Neuron (in vitro differentiated cells): ENCODE results near the gene GRIK1.

ENCODE experiments used
- H2AFZ ChIP-seq: one replicate; pipeline ENCODE4 v1.6.1; 2013; ENCODE audit warnings: low read depth, mild to moderate bottlenecking, inconsistent platforms, low read length, moderate library complexity
- H3K27me3 ChIP-seq: one replicate; pipeline ENCODE4 v1.6.1; 2013; ENCODE audit warnings: low read length; ENCODE audit not compliant: insufficient read depth
- H3K36me3 ChIP-seq: one replicate; pipeline ENCODE4 v1.6.1; 2013; ENCODE audit warnings: low read length; ENCODE audit not compliant: insufficient read depth
- H3K4me1 ChIP-seq: one replicate; pipeline ENCODE4 v1.6.1; 2013; ENCODE audit warnings: low read length; ENCODE audit not compliant: insufficient read depth
- H3K4me3 ChIP-seq: 2 replicates; pipeline ENCODE4 v1.5.1; 2013; ENCODE audit warnings: mild to moderate bottlenecking, low read length, moderate library complexity
- H3K9me3 ChIP-seq: one replicate; pipeline ENCODE4 v1.6.1; 2013; ENCODE audit warnings: low read length

The GRIK1 gene

DNA sequence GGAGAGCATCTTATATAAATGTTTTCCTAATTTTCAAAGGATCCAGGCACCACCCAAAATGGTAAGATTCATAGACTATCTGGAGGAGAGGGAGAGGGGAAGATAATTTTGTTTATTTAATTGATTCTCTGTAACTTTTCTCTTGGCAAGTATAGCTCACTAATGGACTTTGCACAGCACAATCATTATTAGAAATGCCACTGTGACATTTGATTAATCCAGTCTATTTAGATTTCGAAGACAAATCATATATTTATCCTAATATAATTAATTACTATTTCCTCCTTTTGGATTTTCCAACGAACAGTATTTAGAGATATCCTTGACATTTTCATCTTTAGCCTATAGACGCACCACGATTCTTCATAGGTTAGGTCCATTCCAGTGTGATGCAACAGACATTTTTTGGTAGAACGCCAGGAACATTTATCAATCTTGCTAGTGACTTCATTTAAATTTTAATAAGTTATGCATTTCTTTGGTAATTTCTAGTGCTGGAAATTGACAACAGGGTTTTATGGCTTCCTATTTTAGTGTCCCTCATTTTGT is 152.4 kb downstream of the GRIK1 start:
- Histone ChIP-seq H3K4me3 (no peak overlapping the region), H2AFZ (no peak overlapping the region), H3K4me1 (peaks cover 18% of the 10 kb centered on the region), H3K36me3 (no peaks in the 10 kb centered on the region), H3K9me3 (no peaks in the 10 kb centered on the region), H3K27me3 (no peaks in the 10 kb centered on the region)

DNA sequence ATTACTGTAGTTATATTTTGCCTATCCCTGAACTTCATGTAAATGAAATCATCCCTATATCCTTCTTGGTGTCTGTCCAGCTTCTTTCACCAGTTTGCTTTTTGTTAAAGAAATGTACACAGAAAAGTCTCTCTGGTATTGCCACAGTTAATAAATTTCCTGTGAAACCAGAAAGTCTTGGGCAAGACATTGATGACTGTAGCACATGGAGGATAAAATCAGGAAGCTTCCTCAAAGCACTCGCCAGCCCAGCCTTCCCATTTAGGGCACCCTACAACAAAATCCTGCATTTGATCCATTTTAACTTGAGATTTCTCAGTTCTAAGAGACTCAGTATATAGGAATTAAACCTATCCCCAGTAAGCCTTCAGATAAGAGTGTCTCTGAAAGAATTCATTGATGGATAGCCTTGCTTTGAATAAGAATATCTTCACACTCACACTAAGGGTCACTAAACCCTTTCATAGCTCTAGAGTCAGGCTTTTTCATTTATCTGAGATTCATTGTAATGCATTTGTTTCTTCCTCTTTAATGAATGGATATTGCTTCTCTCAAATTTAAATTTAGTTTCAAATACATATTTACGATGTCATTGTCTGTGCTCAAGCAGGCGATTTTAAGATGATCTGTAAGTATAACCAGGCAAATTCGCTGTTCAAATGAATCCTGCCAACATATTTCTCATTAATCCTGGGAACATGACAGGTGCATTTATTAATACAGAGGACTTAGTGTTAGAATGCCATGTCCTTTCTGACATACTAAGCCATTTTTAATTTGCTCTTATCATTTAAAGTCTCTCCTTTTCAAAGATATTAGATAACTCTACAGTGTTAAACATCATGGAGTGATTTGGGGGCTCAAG is 153.1 kb downstream of the GRIK1 start:
- no peak overlapping the region for H3K4me3 ChIP-seq

DNA sequence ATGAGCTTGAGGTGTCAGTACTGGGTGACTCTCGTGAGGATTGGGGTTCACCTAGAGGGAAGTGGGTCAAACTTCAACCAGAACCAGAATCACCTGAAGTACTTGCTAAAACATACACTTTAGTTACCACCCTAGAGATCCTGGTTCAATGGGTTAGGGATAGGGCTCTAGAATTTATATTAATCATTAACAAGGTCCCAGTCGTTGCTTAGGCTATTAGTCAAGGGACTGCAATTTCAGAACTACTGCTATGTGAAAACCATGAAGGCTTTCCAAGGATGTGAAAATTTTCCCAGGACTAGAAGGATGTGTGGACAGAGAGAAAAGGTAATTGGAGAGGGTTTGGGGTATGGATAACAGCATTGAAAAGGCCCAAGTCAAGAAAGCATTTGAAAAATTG is 162.6 kb downstream of the GRIK1 start:
- no peaks in the 10 kb centered on the region for H3K9me3 ChIP-seq
- no peaks in the 10 kb centered on the region for H3K27me3 ChIP-seq
- no peak overlapping the region for H3K4me3 ChIP-seq
- H3K4me1 ChIP-seq: peaks cover 4% of the 10 kb centered on the region
- H2AFZ ChIP-seq: no peak overlapping the region
- no peaks in the 10 kb centered on the region for H3K36me3 ChIP-seq

More for the DNA sequence above, 153.1 kb downstream of the GRIK1 start:
- Histone ChIP-seq H3K36me3 (no peaks in the 10 kb centered on the region), H2AFZ (no peak overlapping the region), H3K9me3 (no peaks in the 10 kb centered on the region), H3K27me3 (no peaks in the 10 kb centered on the region), H3K4me1 (peaks cover 18% of the 10 kb centered on the region)

DNA sequence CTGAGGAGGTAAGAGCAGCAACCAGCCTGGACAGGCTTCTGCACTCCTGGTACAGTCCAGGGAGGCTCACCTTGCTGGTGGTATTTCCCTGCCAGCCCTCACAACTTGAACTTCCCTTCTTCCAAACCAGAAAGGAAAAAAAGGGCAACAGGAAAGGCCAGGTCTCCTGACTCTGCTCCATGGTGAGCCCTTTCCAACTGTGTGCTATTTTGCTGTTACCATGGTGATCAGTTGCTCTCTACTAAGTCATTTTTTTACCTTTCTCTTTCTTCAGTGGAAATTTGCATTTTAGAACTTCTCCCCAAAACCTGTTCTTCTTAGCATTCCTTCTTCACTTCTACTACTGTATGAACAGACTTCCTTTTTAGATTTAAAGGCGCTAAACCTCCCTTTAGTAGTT is 164.3 kb downstream of the GRIK1 start:
- H3K36me3 ChIP-seq: no peaks in the 10 kb centered on the region
- H3K4me3 ChIP-seq: no peak overlapping the region
- no peaks in the 10 kb centered on the region for H3K27me3 ChIP-seq

DNA sequence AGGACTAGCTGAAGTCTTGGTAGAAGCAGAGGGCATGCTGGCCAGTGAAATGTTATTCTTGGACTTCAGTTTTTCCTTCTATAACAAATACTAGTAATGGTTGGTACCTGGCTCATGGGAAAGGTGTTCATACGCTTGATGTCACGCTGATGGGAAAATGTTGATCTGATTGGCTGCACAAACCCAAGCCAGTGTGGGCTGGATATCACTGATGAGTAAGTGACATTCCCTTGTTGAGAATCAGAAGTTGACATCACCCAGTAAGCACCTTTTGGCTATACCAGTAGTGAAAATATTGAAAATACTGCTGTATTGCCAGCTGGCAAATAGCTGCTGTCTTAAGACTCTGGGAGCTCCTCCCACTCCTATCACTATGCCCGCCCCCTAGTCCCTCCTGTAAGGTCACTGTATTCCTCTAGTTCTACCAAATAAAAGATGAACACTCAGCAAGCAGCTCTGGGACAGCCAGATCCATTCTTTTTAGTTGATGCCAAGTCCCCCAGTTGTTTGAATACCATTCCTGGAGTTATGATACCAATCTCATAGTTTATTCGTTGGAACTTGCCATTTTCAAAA is 168.2 kb downstream of the GRIK1 start:
- H3K36me3 ChIP-seq: no peaks in the 10 kb centered on the region
- peaks cover 4% of the 10 kb centered on the region for H3K4me1 ChIP-seq
- no peak overlapping the region for H2AFZ ChIP-seq
- H3K4me3 ChIP-seq: no peak overlapping the region
- H3K27me3 ChIP-seq: no peaks in the 10 kb centered on the region
- H3K9me3 ChIP-seq: no peaks in the 10 kb centered on the region

More for the DNA sequence above, 164.3 kb downstream of the GRIK1 start:
- Histone ChIP-seq H3K4me1 (peaks cover 4% of the 10 kb centered on the region), H3K9me3 (no peaks in the 10 kb centered on the region), H2AFZ (no peak overlapping the region)

DNA sequence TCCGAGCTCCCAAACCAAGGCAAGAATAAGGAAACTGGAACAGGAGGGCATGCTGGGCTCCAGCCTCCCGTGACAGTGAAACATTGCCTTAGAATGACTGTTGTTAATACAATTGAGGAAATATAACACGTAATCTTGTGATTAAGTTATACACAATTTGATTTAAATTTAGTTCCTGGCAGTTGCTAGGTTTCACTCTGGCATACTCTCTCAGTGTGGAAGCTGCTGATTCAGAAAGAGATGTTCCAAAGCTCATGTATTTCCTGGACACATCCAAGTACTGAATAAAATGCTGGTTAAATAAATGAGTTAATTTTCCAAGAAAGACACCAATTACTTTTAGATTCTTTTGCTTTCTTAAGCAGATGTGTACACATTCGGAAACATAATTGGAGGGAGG is 176.1 kb downstream of the GRIK1 start:
- Histone ChIP-seq H3K9me3 (no peaks in the 10 kb centered on the region), H3K4me3 (no peak overlapping the region), H3K4me1 (no peaks in the 10 kb centered on the region), H3K27me3 (no peaks in the 10 kb centered on the region), H2AFZ (no peak overlapping the region), H3K36me3 (no peaks in the 10 kb centered on the region)

DNA sequence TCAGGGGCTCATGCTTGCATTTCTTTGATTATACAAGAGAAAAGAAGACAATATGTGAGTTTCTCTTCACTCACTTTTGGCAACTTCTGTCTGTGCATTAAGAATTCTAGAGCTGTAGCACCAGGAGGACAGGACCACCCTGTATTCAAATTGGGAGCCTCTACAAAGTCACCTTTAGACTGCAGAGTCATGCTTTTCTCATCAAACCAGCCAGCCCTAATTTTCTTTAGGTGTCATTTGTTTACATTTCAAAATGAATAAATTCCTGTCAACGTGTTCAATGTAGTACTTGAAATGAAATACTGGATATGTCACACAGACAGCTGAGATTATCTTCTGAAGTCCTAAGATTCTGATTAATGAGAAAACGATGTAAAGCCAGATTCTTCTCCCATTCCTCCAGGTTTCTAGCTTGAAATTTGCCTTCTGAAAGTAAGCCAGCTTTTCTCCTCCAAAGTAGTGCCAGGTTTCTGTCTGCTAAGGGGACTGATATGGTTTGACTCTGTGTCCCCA is 177.2 kb downstream of the GRIK1 start:
- Histone ChIP-seq H3K4me1 (no peaks in the 10 kb centered on the region), H2AFZ (no peak overlapping the region), H3K4me3 (no peak overlapping the region), H3K9me3 (no peaks in the 10 kb centered on the region), H3K36me3 (no peaks in the 10 kb centered on the region), H3K27me3 (no peaks in the 10 kb centered on the region)

DNA sequence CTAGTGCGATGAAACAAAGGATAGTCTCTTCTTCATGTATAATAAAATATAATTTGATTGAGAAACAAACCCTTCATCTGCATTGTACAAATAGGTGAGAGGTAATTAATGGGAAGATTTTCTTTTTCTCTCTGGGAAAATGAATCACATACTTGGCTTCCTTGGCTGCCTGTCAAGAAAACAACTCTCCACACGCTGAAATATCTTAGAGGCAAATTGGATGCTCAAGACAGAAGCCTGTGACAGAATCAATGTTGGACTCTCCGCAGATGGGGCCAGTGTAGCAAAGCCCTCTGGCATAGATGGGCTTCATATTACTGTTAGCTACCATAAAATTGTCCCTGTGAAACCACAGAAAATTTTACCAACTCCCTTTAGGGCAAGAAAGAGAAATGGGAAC is 186.6 kb downstream of the GRIK1 start:
- no peaks in the 10 kb centered on the region for H3K36me3 ChIP-seq
- no peak overlapping the region for H2AFZ ChIP-seq
- no peaks in the 10 kb centered on the region for H3K27me3 ChIP-seq
- H3K4me3 ChIP-seq: no peak overlapping the region
- H3K4me1 ChIP-seq: no peaks in the 10 kb centered on the region
- no peaks in the 10 kb centered on the region for H3K9me3 ChIP-seq

DNA sequence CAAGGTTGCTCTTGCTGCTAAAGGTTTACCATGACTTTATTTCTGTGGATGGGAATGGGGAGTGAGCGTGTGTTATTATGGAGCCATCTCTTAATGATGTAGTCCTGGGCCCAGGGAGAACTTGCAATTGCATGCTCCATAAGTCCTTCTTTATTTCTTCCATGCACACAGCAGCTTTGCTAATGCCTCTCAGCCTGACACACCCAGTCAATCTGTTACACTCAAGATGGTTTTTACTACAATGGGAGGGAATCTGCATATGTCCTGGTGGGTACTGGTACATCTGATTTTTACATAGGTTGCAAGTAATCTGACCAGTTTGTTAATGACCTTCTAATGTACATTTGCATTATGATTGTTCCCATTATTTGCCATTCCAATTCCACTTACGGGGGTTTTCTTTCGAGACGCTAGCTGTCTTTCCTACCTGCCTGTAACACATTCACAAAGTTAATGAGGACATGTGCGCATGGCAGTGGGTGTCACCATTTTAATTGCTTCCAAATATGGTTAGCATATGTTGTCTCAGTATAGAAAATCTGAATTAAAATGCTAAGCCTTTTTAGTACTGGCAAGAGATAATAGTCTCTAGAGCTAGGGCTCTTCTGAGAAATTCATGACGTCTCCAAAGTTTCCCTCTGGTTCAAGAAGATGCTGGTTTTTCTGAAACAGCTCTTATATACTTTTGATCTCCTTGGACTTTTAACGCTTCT is 188.2 kb downstream of the GRIK1 start:
- H3K36me3 ChIP-seq: no peaks in the 10 kb centered on the region
- H3K9me3 ChIP-seq: no peaks in the 10 kb centered on the region
- no peak overlapping the region for H2AFZ ChIP-seq
- H3K4me3 ChIP-seq: no peak overlapping the region
- H3K4me1 ChIP-seq: no peaks in the 10 kb centered on the region
- H3K27me3 ChIP-seq: no peaks in the 10 kb centered on the region

DNA sequence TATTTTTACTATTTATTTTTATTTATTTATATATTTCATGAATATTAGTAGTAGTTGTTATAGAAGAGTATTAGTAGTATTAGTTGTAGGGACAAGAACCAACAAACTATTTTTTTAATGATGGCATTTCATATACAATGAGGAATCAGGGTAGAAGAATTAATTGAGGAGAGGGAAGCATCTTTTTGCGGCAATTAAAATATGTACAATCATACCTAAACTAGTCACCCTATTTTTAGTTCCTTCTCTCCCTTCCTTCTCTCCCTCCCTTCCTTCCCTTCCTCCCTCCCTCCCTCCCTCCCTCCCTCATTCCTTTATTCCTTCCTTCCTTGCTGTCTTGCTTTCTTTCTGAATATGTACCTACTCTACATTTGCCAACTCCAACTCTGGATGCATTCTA is 189.8 kb downstream of the GRIK1 start:
- Histone ChIP-seq H2AFZ (no peak overlapping the region), H3K36me3 (no peaks in the 10 kb centered on the region), H3K4me3 (no peak overlapping the region), H3K4me1 (no peaks in the 10 kb centered on the region), H3K9me3 (no peaks in the 10 kb centered on the region), H3K27me3 (no peaks in the 10 kb centered on the region)

DNA sequence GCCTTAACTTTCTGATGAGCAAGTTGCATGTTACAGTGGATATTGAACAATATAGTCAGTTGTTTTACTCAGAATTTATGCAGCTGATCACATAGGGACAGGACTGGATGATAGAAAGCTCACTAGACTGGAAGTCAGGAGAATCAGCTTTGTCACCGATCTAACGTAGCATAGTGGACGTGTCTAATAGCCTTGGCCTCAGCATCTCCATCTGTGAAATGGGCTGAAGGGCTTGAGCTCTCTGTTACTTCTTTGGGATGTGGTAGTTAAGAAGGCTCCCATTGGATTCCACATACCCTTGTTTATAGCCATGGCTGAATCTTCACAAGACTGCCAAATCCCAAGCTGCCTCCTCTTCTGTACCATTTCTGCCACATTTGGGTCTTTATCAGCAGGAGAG is 190.6 kb downstream of the GRIK1 start:
- H3K4me3 ChIP-seq: no peak overlapping the region
- no peaks in the 10 kb centered on the region for H3K27me3 ChIP-seq
- no peaks in the 10 kb centered on the region for H3K36me3 ChIP-seq
- no peak overlapping the region for H2AFZ ChIP-seq
- H3K4me1 ChIP-seq: no peaks in the 10 kb centered on the region
- no peaks in the 10 kb centered on the region for H3K9me3 ChIP-seq

DNA sequence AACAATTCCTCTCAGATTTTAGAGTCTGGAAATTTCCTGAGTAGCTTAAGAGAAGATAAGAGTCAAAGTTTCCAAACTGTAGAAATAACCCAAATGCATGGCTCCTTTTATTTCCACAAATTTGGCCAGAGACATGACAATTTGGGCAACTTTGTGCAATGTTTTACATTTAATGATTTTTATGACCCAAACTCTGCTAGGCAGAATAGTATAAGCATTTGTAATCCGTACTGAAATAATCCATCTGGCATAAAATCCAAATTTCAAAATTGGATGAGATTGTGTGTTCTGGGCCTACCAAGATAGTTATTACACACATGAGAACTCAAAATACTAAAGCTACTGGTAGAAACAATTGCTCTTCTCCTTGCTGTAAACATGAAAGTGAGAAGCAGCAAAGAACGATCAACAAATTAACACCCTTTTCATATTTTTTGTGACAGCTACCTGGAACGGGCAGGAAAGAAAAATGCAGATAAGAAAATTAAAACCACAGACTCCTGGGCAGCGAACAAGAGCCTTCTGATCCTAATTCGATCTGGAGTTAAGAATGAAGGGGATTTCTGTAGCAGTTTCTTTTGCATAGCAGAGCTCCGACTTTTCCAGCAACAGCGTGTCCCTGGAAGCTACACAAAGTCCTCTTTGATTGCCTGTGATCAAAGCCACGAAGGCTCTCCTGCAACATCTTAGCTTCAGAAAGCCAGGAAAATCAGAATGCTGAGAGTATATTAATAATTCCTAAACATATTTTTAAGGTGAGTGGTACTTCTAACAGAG is 191.2 kb downstream of the GRIK1 start:
- H3K36me3 ChIP-seq: no peaks in the 10 kb centered on the region

More for the DNA sequence above, 191.2 kb downstream of the GRIK1 start:
- no peaks in the 10 kb centered on the region for H3K27me3 ChIP-seq
- H3K4me3 ChIP-seq: no peak overlapping the region
- H3K4me1 ChIP-seq: no peaks in the 10 kb centered on the region
- no peaks in the 10 kb centered on the region for H3K9me3 ChIP-seq
- H2AFZ ChIP-seq: no peak overlapping the region
